HG02943 (cell line): ENCODE results near the gene LLGL2.
"Not testable (repeated sequence)": the region's sequence is repeated elsewhere in the genome, so short reads cannot be mapped to it uniquely, and the experiment has no call there.

ENCODE experiments used
- ATAC-seq: cut with Tn5 transposase; IDR thresholded peaks from one replicate; pipeline ENCODE4 v1.9.1; 2021; ENCODE audit warnings: mild to moderate bottlenecking, low read depth, moderate library complexity; ENCODE audit not compliant: unreplicated experiment

The LLGL2 gene

DNA sequence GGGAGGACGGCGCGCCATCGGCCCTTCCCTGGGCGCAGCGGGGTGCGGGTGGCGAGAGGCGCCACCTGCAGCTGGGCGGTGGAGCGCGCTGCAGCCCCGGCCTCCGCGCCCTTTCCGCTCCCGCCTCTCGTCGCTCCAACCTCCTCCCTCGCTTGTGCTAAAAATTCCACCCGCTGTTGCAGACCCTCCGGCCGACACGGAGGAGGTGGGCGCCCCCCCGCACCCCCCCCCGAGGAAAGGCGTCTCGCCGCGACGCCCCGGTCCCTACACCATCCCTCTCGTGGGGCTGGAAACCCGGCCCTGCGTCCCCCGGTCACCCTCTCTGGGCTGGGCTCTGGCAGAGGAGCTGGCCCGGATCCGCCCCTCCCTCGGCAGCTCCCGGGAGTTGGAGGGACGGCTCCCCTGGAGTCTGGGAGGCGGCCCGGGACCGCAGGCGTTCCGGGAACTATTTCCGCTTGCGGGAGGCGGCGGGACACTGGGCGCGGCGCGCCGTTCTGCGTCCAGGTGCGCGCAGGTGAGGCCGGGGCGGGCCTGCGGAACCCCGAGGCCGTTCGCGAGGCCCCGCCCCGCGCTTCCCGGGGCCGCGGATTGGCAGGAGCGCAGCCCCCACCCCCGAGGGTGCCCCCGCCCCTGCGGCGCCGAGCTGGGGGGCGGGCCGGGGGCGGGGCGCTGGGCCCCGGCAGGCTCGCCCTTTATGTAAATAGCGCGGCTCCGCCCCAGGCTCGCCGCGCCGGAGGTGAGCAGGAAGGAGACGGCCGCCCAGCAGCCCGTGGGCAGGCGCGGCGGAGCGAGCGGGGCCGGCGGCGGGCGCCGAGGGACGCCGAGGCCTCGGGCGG is at the start of gene LLGL2:
Gene LLGL2, plus strand, starts transcription at position 728 of the 836 bp plus-strand sequence. CDS start 17,730 bp downstream, outside the sequence.
- ATAC-seq: peak; percentile 67

DNA sequence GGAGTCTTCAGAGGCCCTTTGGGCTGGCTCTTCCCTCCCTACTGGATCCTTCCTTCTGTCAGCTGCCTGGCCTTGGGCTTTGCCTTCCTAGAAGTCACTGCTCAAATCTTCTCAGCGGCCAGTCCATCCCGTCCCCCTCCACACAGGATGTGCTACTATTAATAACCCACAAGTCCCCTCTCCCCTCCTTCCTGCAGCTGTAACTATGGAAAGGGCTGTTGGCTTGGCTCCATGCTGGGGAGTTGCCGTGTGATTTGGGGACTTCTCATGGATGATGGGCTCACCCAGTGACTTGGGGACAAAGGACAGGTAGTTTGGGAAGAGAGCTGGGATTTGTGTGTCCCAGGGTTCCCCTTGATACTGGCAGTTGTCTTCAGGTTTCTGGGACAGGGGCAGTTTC is 49.6 kb upstream of the LLGL2 start:
- ATAC-seq: no peak

DNA sequence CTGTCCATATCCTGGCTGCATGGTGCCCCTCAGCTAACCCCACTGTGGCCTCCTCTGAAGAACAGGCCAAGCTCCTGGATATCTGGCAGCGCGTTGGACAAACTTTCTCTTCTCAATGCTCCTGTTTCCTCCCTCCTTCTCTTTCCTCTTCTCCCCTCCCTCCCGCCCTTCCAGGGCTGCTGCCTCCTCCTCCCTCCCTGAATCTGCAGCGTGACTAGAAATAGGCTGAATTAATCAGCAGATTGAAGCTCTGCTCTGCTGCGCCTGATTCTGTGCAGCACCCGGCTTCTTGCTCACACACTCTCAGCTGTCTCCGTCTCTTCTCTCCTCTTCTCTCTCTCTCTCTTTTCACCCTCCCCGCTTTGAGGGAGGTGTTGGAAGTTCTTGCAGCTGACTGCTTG is 49.2 kb upstream of the LLGL2 start:
- no peak for ATAC-seq

DNA sequence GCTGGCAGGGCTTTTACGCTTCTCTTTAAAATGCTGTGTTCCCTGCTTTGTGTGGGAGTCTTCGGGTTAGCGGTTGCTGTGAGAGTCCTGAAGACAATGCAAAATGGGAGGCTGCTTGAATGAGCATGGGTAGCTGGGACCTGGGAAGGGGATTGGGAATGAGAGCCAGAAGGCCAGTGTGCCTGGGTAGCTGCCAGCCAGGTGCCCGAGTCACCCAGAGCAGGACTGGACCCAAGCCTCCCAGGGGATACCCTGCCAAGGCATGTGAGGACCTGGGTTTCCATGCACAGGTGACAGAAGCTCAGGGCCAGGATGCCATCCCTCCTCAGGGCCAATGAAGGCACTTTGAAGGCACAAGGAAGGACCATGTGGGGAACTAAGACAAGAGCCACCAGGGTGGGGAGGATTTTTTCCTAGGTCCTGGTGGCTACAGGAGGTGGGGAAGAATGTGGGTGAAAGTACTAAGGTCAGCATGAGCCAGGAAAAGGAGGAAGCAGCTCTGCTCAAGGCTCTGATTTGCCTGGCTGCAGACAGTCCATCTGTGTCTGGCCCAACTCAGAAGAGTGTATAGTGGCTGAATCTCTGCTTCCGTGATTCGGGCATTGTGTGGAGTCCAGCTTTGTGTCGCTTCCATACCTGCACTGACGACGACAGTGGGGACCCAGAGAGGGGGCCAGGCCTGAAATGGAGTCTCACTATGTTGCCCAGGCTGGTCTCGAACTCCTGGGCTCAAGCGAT is 48.6 kb upstream of the LLGL2 start:
- no peak for ATAC-seq

DNA sequence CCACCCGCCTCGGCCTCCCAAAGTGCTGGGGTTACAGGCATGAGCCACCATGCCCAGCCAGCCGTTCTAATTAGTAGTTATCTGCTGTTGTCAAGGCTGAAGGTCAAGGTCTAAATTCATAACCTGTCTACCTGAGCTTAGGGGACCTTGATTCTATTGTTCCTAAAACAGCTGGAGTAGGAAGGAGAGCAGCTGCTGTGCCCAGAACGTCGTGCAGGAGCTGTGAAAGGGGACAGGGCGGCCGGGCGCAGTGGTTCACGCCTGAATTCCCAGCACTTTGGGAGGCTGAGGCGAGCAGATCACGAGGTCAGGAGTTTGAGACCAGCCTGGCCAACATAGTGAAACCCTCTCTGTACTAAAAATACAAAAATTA is 48.0 kb upstream of the LLGL2 start:
- ATAC-seq: not testable (repeated sequence)

DNA sequence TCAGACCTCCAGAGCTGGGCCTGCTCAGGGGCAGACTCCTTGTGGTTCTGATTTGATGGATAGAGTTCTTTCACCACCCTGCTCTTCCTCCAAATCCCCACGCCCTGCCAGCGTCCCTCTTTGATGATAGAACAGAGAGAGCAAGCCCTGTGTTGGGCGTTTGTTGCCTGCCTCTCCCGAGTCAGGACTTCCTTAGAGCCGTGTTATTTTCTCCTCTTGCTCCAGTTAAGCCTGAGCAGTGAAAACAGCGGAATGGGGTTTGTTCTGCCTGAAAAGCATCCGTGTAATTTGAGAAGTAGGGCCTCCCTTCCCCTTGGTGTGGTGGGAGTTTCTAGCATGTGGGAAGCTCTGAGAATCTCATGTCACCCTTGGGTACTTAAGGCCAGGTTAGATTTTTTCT is 47.0 kb upstream of the LLGL2 start:
- no peak for ATAC-seq

DNA sequence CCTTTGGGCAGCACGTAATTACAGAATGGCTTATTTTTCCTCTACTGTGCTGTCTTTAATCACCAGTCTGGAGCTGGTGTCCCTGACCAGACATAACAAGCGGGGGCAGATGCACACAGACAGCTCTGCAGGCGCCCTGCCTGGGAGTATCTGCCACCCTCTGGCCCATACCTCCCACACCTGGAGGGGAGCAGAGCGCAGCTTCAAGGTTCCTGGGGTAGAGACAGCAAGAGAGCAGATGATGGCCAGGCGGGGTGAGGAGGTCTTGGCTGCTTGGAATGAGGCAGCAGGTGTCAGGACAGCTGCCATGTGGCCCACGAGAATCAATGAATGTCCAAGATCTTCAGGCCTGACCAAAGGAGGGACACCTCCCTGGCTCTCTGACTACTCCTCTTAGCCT is 45.2 kb upstream of the LLGL2 start:
- no peak for ATAC-seq

GRCh38 chr17:75481194-75482068 is 44.1 kb upstream of the LLGL2 start:
- no peak for ATAC-seq

GRCh38 chr17:75482098-75482942 is 43.2 kb upstream of the LLGL2 start:
- no peak for ATAC-seq

GRCh38 chr17:75485688-75486087 is 39.8 kb upstream of the LLGL2 start:
- no peak for ATAC-seq

DNA sequence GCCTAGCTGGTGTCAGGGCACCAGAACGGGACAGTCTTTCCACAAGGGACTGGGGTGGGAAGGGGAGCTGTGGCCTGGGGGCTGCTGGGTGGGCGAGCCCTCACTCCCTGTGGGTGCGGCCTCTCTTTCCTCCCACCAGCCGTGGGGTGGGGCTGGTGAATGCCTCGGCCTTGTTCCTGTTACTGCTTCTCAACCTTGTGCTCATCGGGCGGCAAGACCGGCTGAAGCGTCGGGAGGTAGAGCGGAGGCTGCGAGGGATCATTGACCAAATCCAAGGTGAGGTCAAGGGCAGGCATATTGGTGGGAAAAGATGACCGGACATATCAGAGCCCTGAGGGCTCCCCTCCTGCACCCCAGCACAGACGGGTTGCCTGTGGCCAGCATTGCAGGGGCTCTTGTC is 39.3 kb upstream of the LLGL2 start:
- no peak for ATAC-seq

GRCh38 chr17:75486951-75487350 is 38.5 kb upstream of the LLGL2 start:
- ATAC-seq: no peak

- ATAC-seq: no peak
Observed at GRCh38 chr17:75487351-75488070, 38.0 kb upstream of the LLGL2 start.

DNA sequence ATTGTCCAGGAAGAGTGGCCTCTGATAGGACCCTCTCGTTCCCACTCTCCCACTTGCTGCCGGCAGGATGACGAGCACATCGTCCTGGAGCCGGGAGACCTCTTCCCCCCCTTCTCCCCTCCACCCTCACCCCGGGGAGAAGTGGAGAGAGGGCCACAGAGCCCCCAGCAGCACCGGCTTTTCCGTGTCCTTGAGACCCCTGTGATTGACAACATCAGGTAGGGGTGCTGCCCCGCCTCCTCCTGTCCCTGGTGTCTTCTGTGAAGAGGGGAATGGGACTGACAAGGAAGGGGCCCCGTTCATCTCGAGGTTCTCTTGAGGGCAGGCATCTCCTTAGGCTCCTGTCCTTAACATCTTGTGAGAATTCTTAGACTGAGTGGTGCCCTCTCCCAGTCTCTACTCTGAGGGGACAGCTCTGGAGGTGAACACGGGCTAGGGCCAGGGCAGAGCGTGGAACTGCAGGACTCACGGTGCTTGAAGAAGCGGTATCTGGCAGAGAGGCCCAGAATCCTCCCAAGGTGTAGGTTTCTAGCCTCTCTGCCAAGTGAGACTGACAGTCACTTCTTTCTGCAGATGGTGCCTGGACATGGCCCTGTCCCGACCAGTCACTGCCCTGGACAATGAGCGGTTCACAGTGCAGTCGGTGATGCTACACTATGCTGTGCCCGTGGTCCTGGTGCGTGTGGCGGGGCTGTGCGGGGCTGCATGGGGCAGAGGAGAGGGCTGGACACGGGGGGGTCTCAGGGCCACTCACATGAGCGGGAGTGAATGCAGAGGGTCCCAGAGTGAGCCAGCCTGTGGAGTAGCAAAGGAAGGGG is 36.6 kb upstream of the LLGL2 start:
- ATAC-seq: no peak

DNA sequence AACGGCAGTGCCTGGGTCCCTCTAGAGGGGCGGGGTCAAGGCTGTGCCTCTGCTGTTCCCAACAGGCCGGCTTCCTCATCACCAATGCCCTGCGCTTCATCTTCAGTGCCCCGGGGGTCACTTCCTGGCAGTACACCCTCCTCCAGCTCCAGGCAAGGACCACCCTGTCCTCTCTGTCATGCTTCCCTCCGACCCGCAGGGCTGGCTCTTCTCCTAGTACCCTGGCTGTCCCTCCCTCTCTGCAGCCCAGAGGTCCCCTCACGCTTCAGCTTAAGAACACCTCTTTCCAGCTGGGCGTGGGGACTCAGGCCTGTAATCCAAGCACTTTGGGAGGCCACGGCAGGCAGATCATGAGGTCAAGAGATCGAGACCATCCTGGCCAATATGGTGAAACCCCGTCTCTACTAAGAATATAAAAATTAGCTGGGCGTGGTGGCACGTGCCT is 36.0 kb upstream of the LLGL2 start:
- no peak for ATAC-seq

- ATAC-seq: no peak
Observed at GRCh38 chr17:75490173-75490743, 35.2 kb upstream of the LLGL2 start.

DNA sequence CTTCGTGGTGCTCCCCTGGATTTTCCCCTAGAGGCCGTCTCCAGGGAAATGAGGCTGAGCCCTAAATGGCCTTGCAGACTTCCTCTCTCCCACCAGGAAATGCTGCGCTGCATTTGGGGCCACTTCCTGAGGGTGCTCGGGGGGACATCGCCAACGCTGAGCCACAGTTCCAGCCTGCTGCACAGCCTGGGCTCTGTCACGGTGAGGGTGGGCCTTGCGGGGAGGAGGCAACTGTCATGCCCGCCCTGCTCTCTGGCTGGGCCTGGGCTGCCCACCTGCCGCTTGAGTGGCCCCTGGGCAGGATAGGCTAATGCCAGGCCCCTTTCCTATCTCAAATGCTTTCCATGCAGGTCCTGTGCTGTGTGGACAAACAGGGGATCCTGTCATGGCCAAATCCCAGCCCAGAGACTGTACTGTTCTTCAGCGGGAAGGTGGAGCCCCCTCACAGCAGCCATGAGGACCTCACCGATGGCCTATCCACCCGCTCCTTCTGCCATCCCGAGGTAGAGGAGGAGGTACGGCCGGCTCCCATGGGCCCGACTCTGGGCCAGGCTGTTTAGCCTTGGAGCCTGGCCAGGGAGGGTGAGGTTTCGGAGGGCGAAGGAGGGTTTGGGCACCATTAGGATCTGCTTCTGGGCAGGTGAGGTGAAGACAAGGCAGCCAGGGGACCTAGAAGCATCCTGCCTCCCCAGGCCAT is 34.4 kb upstream of the LLGL2 start:
- ATAC-seq: no peak

DNA sequence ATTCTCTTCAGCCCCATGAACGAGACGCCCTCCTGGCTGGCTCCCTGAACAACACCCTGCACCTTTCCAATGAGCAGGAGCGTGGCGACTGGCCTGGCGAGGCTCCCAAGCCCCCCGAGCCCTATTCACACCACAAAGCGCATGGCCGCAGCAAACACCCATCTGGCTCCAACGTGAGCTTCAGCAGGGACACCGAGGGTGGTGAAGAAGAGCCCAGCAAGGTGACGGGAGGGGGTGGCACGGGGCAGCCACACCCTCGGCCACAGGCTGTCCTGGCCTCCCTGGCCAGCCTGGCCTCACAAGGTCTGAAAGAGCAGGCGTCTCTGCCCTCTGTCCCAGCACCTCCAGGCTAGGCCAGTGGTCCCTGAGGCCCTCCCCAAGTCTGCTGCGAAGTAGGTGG is 33.8 kb upstream of the LLGL2 start:
- no peak for ATAC-seq
